Umbilical cord (tissue), 2 donors: ENCODE data around the gene ITGB1. TPM values are rescaled to one million over a fixed set of nuclear protein-coding genes. Genes with fewer than 3 reads are reported as not detected.
"Not testable (repeated sequence)": the region's sequence is repeated elsewhere in the genome, so short reads cannot be mapped to it uniquely, and the experiment has no call there.

Experiments used
- DNase-seq: peaks from one replicate; pipeline ENCODE4 v3.0.0-alpha.2; 2015; ENCODE audit warnings: low spot score
- total RNA-seq: library from RNA; depleted of rRNA; stranded (reverse); fragments of >200 nt; gene quantifications from one replicate; pipeline ENCODE4 v1.2.3, GENCODE V29; 2014; ENCODE audit warnings: low replicate concordance; ENCODE audit not compliant: insufficient read depth

ITGB1 gene
- total RNA-seq, result 1,341 TPM

DNA sequence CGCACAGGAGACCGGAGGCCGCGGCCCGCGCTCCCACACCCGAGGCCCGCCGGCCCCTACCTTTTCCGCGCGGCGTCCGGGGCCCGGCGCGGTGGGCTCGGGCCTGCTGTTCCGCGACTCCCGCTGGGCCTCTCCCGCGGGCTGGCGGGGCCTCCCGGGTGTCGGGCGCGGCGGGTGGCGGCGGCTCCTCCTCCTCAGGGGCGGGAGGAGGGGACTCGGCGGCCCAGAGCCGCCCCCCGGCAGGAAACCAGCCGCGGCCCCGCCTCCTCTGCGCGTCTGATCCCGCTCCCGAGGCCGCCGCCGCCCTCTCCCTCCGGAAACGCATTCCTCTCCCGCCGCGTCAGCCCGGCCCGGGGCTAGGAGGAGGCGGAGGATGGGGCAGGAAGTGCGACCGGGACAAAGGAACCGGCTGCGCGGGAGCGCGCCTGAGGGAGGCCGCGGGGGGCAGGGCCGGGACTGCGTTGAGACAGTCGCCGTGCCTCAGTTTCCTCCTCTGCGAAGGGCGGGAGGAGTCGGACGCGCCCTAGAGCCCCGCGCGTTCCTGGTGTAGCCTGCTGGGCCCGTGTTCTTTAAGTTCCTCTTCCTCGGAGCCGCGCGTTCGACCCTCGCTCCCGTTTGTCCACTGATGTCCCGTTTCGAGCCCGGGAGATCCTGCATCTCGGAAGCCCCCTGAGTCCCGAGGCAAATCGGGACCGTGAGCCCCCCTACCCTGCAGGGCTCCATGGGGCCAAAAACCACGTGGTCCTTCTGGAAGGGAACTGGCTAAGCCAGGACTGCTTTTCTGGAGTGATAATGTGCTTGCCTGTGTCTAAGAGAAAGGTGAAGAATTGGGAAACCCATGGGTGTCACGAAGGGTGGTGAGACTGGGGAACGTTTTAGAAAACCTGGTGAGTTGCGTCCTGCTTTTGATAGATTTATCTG, at the start of gene ITGB1:
Gene ITGB1, minus strand, starts transcription at position 146 of the 921 bp plus-strand sequence. CDS start 22,672 bp downstream, outside the sequence.
- DNase-seq, result peak; percentile 98

DNA sequence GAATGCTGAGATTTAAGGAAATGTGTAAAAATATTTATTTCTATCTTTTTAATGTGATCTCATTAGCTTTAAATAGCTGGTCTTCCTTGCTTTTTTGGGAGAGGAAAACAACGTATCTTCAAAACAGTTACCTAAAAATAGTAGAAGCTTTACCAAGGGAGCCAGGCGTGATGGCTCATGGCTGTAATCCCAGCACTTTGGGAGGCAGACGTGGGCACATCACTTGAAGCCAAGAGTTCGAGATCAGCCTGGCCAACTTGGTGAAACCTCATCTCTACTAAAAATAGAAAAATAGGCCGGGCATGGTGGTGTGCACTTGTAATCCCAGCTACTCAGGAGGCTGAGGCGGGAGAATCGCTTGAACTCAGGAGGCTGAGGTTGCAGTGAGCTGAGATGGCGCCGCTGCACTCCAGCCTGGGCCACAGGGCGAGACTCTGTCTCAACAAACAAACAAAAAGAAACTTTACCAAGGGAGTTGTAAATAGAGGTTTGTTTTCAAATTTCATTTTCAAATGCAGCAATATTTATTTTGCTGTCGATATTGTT, 48.4 kb upstream of the ITGB1 start:
- no peak for DNase-seq

- DNase-seq, result peak; percentile 84
Observed at GRCh38 chr10:33005322-33006301, 47.6 kb upstream of the ITGB1 start.

GRCh38 chr10:33001908-33002492, 44.0 kb upstream of the ITGB1 start:
- no peak for DNase-seq

DNA sequence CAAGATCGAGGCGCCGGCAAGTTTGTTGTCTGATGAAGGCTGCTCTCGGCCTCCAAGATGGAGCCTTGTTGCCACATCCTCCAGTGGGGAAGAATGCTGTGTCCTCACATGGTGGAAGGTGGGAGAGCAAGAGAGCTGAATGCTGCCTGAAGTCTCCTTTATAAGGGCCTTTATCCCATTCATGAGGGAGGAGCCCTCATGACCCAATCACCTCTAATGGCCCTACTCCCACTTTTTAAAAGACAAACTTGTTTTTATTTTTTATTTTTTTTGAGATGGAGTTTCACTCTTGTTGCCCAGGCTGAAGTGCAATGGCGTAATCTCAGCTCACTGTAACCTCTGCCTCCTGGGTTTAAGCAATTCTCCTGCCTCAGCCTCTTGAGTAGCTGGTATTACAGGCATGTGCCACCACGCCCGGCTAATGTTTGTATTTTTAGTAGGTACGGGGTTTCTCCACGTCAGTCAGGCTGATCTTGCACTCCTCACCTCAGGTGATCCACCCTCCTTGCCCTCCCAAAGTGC, 40.1 kb upstream of the ITGB1 start:
- DNase-seq, result not testable (repeated sequence)

DNA sequence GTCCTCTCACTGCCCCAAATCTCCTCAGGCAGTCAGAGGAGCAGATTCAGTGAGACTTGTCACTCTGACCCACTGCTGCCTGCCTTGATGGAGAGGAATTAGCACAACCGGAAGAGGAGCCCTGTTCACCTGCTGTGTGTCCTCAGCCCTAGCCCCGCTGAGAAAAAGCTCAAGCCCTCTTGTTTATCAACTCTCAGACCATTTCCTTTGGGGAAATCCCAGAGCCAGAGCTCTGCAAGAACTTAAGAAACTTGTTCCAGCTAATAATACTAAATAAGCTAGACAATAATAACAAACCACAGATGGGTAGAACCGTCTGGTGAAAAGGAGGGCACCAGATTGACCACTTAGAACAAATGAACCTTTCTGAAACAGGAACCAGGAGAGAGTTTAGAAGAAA, 37.7 kb upstream of the ITGB1 start:
- no peak for DNase-seq

- no peak for DNase-seq
Observed at GRCh38 chr10:32995066-32995622, 37.1 kb upstream of the ITGB1 start.

GRCh38 chr10:32994632-32995031, 36.6 kb upstream of the ITGB1 start:
- not testable (repeated sequence) for DNase-seq

DNA sequence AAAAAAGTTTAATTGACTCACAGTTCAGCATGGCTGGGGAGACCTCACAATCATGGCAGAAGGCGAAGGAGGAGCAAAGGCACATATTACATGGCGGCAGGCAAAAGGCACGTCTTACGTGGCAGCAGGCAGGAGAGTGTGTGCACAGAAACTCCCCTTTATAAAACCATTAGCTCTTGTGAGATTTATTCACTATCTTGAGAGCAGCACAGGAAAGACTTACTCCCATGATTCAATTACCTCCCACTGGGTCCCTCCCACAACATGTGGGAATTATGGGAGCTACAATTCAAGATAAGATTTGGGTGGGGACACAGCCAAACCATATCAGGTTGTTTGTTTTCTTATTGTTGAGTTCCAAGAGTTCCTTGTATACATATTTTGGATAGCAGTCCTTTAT, 34.3 kb upstream of the ITGB1 start:
- DNase-seq, result not testable (repeated sequence)

- DNase-seq, result no peak
Observed at GRCh38 chr10:32990811-32991210, 32.8 kb upstream of the ITGB1 start.

DNA sequence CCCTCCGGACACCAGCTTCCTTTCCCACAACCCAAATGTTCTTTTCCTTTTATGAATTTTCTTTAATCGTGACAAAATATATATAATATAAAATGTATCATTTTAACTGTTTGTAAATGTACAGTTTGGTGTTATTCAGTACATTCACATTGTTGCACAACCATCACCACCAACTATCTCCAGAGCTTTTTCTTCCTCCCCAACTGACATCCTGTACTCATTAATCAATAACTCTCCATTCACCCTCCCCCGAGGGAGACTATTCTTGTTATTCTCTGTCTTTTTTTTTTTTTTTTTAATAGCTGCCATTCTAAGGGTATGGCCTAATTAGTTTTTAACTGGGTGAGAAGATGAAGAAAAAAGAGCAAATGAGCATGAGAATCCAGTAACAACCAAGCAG, 30.6 kb upstream of the ITGB1 start:
- no peak for DNase-seq

DNA sequence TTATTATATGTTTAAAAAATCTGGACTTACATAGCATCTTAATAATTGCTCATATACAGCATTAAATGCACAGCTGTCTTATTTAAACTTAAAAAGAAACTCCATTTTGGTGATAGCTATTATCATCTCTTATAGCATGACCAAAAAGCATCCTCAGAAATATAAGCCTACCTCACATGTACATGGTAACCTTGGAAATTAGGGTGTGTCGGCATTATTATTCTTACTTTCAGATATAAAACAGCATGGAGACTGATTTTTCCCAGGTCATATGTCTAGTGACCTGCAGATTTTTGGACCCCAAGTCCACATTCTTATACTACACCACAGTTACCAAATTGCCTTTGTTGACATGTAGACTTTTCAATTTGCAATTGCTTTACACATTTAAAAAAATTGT, 29.1 kb upstream of the ITGB1 start:
- DNase-seq, result no peak

DNA sequence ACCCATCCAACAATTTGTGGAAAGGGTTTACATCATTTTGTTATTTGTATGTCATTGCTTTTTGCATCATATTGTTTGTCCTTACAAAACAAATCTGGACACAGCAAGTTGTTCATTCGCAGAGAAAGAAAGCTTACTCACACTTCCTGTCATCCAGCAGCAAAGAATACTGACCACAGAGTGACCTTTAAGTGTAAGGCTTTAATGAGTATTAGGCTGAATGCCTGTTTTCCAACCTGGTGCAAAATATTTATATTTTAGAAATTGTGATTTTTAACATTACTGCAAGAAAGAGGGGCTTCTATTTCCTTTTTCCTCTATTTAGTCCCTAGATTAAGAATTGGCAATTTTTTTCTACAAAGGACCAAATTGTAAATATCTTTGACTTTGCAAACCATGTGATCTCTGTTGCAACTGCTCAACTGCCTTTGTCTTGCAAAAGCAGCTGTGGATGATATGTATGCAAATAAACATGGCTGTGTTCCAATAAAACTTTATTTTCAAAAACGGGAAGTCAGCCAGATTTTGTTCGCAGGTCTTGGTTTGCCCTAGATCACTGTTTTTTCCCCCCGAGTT, 27.8 kb upstream of the ITGB1 start:
- no peak for DNase-seq

DNA sequence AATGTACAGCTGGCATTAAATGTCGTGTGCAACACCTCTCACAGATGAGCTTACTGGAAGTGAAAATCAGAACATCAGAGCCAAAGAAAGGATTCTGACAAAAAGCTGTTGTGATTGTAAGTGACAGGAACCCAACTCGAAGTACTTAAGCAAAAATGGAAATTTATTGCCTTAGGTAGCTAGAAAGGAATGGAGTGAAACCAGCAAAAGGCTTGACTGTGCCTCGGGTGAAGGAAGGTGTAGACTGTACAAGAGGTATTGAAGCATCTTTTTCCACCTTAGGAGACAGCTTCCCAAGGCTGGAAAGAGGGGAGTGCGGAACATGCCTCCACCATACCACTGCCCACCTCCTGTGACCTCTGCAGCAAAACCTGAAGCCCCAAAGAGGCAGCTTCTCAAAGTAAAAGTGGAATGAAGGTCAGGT, 27.3 kb upstream of the ITGB1 start:
- no peak for DNase-seq

GRCh38 chr10:32984003-32984600, 26.1 kb upstream of the ITGB1 start:
- no peak for DNase-seq

- peak; percentile 46 for DNase-seq
Observed at GRCh38 chr10:32982911-32983909, 25.2 kb upstream of the ITGB1 start.

GRCh38 chr10:32982293-32982709, 24.3 kb upstream of the ITGB1 start:
- no peak for DNase-seq

- peak; percentile 29 for DNase-seq
Observed at GRCh38 chr10:32981760-32982159, 23.7 kb upstream of the ITGB1 start.
